ENCODE data around the gene CRYAA.
"Not testable (repeated sequence)": the region's sequence is repeated elsewhere in the genome, so short reads cannot be mapped to it uniquely, and the experiment has no call there.

Gene CRYAA, protein sequence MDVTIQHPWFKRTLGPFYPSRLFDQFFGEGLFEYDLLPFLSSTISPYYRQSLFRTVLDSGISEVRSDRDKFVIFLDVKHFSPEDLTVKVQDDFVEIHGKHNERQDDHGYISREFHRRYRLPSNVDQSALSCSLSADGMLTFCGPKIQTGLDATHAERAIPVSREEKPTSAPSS

GRCh38 chr21:43168708-43169107 is at the start of gene CRYAA:
CRYAA (plus strand) TSS chr21:43169008; CDS start chr21:43169100, 92 bp downstream.
- not testable (repeated sequence) for DNase-seq (ENCODE audit: low spot score)

GRCh38 chr21:43130094-43130493 is 38.7 kb upstream of the CRYAA start:
- not testable (repeated sequence) for DNase-seq (ENCODE audit: low spot score)

GRCh38 chr21:43134520-43134919 is 34.3 kb upstream of the CRYAA start:
- DNase-seq (ENCODE audit: low spot score), result not testable (repeated sequence)

DNA sequence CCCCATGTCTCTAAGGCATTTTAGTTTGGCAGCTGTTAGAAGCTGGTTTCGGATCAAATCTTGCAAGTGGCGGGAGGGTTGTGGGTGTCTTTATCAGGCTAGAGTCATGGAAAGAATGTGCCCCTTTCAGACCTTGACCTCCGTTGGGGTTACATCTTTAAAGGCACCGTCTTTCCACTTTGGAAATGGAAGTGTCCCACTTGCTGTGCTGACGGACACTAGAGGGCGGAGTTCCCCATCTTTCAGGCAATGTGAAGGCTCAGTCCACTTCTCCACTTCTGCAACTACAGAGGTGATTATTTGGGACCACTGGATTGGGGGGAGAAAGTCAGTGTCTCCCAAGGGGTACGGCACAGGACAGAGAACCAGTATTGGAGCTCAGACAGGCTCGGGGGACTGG is 29.9 kb upstream of the CRYAA start:
- not testable (repeated sequence) for DNase-seq (ENCODE audit: low spot score)

GRCh38 chr21:43141407-43141806 is 27.4 kb upstream of the CRYAA start:
- not testable (repeated sequence) for DNase-seq (ENCODE audit: low spot score)

GRCh38 chr21:43146637-43147036 is 22.2 kb upstream of the CRYAA start:
- DNase-seq (ENCODE audit: low spot score), result not testable (repeated sequence)

DNA sequence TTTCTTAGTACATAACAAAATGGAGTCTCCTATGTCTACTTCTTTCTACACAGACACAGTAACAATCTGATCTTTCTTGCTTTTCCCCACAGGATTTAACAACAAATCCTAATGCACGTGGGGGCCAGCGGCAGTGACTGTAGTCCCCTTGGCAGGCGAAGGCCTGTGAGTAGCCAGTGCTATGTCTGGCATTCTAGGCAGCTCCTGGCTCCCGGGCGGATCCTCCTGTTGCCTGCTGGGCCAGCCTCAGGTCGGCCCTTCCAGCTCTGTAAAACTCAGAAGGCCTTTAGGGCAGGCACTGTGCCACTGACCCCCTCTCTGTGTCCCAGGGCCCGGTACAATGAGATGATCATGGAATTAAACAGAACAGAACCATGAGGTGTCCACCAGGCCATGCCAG is 20.8 kb upstream of the CRYAA start:
- DNase-seq (ENCODE audit: low spot score), result not testable (repeated sequence)

DNA sequence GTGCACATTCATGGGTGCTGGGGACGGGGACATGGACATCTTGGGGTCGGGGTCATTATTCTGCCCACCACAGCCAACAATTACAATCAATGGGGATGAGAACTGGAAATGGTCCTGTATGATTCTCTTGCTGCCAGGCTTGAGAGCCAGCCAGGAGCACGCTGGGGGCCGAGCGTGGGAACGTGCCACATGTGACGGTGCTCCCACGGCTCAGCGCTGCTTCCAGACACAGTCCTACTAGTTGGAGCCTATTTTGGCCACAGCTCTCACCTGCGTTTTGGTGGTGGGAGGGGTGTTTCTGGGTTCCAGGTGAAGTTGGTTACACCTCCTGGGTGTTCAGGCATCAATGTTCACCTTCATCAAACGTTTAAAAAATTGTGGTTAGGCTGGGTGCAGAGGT is 19.5 kb upstream of the CRYAA start:
- not testable (repeated sequence) for DNase-seq (ENCODE audit: low spot score)

GRCh38 chr21:43153601-43154000 is 15.2 kb upstream of the CRYAA start:
- DNase-seq (ENCODE audit: low spot score), result not testable (repeated sequence)

DNA sequence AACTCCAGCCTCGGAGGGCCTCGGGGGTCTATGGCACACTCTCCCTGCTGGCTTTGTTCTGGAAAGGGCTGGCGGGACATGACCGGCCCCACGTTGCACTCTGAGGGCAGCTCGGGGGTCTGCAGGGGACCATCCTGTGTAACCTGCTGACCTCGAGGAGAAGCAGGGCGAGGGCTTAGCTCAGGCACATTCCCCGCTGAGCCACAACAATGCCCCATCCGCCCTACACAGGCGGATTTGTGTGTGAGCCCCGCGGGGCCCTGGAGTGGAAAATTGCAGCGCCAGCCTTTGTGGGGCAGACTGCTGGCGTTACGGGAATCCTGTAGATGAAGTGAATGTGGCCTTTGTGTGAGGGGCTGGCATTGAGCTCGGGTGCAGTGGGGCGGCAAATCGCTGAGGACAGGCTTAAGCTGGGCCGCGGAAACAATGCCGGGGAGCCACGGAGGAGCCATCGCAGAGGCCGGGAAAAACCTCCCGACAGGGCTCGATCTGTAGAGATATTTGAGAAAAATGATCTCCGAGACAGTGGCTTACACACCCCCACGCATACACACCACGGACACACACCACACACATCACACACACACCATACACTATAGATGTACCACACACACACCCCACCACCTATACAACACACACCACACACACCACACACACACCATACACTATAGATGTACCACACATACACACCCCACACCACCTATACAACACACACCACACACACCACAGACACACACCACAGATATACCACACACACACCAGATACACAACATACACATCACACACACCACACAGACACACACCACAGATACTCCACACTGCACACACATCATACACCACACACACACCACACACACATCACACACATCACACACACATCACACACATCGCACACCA is 9.3 kb upstream of the CRYAA start:
- not testable (repeated sequence) for DNase-seq (ENCODE audit: low spot score)

- not testable (repeated sequence) for DNase-seq (ENCODE audit: low spot score)
Measured at GRCh38 chr21:43161826-43162707, 6.7 kb upstream of the CRYAA start.

DNA sequence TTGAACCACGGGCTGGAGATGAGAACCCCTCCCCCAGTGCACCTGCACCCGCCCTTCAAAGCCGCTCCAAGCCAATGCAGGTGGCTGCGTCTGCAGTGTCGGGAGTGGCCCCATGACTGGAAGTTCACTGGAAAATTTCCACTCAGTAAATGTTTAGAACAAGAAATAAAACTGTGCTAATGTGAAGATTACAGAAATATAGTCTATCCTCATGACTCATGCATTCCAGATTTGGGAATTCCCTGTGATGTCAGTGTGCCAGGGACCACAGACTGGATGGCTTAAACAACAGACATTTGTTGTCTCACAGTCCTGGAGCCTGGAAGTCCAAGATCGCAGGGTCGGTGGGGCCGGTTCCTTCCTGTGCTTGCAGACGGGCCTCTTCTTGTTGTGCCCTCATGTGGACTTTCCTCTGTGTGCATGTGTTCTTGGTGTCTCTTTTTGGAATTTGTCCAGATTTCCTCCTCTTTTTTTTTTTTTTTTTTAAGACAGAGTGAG is 6.1 kb upstream of the CRYAA start:
- DNase-seq (ENCODE audit: low spot score), result not testable (repeated sequence)

DNA sequence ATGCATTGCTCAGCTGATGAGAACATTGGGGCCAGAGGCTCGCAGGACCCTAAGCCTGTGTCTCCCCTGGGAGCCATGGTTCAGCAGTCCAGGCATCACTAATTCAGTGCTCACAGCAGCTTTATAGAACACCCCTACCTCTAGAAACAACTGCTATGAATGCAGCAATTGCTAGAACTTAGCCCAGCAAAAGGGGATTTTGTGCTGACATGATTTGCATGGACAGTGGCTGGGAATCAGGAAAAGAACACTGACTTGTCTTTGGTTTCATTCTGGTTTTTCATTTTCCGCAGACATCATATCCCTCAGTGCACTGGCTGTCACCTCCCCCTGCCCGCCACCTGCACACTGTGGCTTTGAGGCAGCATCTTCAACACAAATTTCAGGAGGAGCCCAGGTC is 4.0 kb upstream of the CRYAA start:
- not testable (repeated sequence) for DNase-seq (ENCODE audit: low spot score)

DNA sequence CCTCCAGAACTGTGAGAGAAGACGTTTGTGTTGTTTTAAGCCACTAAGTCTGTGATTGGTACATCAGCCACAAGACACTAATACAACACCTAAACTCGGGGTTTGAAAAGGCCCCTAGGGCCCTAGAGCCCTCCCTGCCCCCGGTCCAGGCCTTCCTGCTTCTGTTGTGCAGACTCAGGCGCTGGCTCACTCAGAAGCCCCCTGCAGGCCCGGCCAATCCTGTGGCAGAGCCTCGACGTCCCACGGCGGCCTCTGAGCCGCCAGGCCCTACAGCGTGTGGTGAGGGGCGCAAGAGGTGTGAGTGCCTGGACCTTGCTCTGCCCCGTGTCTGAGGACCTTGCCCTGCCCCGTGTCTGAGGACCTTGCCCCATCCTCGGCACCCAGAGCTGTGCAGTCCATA is 3.1 kb upstream of the CRYAA start:
- not testable (repeated sequence) for DNase-seq (ENCODE audit: low spot score)

GRCh38 chr21:43169230-43169886 is 550 bp downstream of the CRYAA start:
- DNase-seq (ENCODE audit: low spot score), result not testable (repeated sequence)

GRCh38 chr21:43169891-43170290 is 1.1 kb downstream of the CRYAA start:
- not testable (repeated sequence) for DNase-seq (ENCODE audit: low spot score)

DNA sequence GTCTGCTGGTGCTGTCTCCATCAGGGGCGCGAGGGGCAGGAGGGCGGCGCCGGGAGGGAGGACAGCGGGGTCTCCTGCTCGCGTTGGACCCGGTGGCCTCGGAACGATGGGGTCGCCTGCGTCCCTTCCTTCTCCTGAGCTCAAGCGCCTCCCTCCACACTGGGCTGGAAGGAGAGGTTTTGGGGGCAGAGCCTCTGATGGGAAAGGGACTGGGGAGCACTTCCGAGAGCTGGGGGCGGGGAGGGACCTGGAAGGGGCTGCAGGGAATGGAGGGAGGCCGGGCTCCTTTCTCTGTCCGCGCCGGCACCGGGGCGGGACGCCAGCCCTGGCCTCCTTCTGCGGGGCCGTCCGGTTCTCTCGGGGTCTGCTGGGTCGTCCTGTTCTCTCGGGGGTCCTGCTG is 4.0 kb downstream of the CRYAA start:
- DNase-seq (ENCODE audit: low spot score), result not testable (repeated sequence)

DNA sequence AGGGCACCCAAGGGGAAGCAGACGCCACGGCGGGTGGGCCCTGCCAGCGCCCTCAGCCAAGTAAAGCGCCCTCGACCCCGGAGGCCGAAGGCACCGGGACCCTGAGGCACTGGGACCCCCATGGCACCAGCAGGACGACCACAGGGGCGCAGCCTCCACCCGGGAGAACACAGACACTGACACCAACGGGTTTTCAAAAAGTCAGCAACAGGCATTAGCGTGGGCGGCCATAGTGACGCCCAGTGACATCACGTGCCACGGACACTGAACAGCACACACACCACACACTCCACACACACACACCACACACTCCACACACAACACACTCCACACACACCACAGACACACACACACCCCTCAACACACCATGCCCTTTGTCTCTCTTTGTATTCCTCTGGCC is 4.6 kb downstream of the CRYAA start:
- DNase-seq (ENCODE audit: low spot score), result not testable (repeated sequence)

DNA sequence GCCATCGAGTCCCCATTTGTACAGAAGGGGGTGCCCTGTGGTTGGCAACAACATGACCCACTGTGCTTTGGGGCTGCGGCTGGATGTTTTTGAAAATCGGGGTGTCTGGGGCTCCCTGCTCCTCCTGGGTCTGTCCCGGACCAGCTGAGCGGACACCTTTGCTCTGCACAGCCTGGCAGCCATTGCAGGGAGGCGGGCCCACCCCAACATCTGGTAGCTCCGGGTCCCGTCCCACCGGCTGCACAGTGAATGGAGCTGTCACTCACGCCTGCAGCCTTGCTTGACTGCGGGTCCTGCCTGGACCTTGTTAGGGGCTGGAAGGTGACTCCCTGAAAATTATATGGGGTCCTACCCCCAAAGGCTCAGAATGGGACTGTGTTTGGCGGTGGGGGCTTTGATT is 5.1 kb downstream of the CRYAA start:
- not testable (repeated sequence) for DNase-seq (ENCODE audit: low spot score)

GRCh38 chr21:43174998-43175397 is 6.2 kb downstream of the CRYAA start:
- DNase-seq (ENCODE audit: low spot score), result not testable (repeated sequence)

DNA sequence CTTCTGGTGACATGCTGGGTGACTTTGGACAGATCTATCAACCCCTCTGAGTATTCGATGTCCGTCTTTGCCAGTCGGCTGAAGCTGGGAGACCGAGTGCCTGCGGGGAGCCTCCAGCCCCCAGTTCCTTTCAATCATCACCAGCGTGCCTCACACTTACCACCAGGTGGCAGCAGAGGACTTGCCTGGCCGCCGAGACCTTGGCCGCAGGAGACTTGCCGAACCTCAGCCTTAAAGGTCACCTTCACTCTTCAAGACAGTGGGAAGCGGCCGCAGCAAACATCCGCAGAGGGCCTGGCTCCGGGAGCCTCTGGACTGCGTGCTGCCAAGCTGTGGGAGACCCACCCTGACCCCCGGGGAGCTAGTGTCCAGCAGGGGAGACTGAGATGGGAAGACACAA is 7.8 kb downstream of the CRYAA start:
- DNase-seq (ENCODE audit: low spot score), result not testable (repeated sequence)
